Posterior vena cava (tissue), 2 donors: Measurements from ENCODE around the gene PGLYRP2. TPM values are rescaled to one million over a fixed set of nuclear protein-coding genes. Genes with fewer than 3 reads are reported as not detected.
"Not testable (repeated sequence)": the region's sequence is repeated elsewhere in the genome, so short reads cannot be mapped to it uniquely, and the experiment has no call there.

Experiments
- DNase-seq: peaks from one replicate; pipeline ENCODE4 v3.0.0-alpha.2; 2020; ENCODE audit warnings: low spot score
- intact Hi-C, 2 donors: fragments of 100-400 bp; cut with DNase I; formaldehyde crosslinking; loops; one replicate each; pipeline versions ENCODE4 v1.14.1 to v1.14.2; 2022 to 2023
- long read RNA-seq, 2 donors: library from polyadenylated mRNA; unstranded; transcript quantifications; one replicate each; pipeline ENCODE4 v2.0.0, GENCODE V29; 2020 to 2021
- total RNA-seq, 2 donors: library from RNA; stranded (reverse); fragmentation: NEBNext Ultra II Directional; extraction: Animal tissue kit (Norgen Biotek cat#: 25700); gene quantifications; one replicate each; pipeline ENCODE4 v1.2.1, GENCODE V29; 2021
- donor health status: DM: yes; HTN: yes; CAD: no.
- donor health status: DM: yes; HTN: yes; CAD: no.

Gene PGLYRP2
- total RNA-seq: not detected
- long read RNA-seq, donor 1: 0 reads
- long read RNA-seq, donor 2: 0 reads

GRCh38 chr19:15479391-15480345 is at the start of gene PGLYRP2:
Gene PGLYRP2 (minus strand): TSS chr19:15479501. CDS start chr19:15479371, 130 bp downstream.
- intact Hi-C loops: no loop called here
- DNase-seq: no peak

DNA sequence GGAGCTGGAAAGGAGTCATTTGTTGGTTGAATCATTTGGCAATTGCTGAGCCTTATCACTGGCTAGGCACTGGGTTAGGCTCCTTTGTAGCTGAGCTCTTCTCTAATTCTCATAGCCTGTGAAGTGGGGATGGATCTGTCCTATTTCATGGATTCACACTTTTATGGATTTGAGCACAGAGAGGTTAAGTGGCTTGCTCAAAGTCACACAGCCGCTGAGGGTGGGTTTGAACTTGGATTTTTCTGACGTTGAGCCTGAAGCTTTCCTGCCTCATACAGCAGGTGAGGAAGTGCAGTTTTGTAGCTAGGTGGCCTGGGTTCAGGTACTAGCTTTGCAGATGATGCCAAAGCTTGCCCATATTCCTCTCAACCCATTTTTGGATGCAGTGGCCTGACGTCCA is 48.4 kb upstream of the PGLYRP2 start:
- DNase-seq: no peak
- intact Hi-C loops: no loop called here

DNA sequence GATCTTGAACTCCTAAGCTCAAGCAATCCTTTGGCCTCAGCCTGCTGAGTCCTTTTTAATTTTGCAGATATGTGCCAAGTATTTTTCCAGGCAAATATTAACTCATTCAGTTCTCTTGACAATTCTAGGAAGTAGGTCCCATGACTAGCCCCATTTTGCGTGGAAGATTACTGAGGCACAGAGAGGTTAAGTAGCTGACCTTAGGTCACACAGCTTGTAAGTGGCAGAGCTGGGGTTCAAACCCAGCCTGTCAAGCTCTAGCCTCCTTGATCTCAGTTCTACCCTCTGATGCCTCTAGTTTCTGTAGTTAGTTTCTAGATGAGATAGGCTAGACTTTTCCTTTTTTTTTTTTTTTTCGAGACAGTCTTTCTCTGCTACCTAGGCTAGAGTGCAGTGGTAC is 47.1 kb upstream of the PGLYRP2 start:
- intact Hi-C loops: no loop called here
- no peak for DNase-seq

DNA sequence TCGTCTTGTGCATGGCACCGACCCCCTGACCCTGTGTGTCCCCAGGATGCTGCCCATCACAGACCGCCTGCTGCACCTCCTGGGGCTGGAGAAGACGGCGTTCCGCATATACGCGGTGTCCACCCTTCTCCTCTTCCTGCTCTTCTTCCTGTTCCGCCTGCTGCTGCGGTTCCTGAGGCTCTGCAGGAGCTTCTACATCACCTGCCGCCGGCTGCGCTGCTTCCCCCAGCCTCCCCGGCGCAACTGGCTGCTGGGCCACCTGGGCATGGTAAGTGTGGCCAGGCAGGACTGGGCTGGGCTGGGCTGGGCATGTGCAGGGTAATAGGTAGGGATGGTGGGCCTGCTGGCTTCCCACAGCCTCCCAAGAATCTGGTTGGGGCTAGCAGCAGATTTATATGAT is 46.0 kb upstream of the PGLYRP2 start:
- DNase-seq: no peak
- intact Hi-C loops: no loop called here

- DNase-seq: no peak
- intact Hi-C loops: no loop called here
These were observed 45.5 kb upstream of the PGLYRP2 start for GRCh38 chr19:15524781-15525180.

DNA sequence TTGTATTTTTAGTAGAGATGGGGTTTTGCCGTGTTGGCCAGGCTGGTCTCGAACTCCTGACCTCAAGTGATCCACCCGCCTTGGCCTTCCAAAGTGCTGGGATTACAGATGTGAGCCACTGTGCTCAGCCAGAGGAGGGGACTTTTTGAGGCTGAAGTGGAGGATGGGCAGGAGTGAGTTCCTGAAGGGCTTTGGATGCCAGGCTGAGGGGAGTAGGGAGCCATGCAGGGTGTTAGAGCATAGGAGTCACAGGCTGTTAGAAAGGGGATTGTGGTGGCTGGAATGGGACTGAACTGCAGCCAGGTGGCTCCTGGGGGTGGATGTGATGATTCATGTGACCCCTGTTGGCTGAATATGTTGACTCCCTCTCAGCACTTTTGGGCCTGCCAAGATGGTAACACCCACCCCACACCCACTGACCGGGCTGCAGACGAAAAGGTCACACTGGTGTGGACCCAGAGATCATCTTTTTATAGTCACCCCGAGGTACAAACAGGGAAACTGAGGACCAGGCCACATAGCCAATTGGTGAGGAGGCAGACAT is 40.2 kb upstream of the PGLYRP2 start:
- intact Hi-C loops: no loop called here
- DNase-seq: no peak

- no peak for DNase-seq
- intact Hi-C loops: no loop called here
These were observed 38.5 kb upstream of the PGLYRP2 start for GRCh38 chr19:15517778-15518177.

DNA sequence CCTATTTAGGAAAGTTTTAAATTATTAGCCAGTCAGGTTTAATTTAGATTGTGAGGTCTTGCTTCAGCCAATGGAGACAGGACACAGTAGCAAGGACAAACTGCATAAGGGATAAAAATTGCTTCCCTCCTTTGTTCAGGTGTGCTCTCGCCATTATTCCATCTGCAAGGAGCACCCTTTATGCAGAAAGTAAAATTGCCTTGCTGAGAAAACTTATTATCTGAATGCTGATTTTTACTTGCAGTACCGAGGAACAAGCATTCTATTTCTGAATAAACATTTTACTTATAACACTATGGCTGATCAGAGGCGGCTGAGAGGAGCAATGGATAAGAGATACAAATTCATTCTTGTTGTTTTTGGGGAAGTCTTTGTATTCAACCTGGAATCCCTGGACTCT is 37.1 kb upstream of the PGLYRP2 start:
- intact Hi-C loops: no loop called here
- no peak for DNase-seq

DNA sequence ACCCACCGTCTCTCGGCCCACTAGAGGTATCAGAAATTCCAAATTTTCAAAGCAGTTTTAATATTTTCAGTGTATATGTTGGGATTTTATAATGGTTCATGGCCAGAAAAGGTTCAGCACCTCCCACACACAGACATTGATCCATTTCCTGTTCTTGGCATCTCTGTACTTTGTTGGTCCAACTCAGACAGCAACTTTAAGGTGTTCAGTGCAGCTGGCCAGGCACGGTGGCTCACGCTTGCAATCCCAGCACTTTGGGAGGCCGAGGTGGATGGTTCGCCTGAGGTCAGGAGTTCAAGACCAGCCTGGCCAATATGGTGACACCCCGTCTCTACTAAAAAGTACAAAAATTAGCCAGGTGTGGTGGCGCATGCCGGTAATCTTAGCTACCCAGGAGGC is 35.9 kb upstream of the PGLYRP2 start:
- intact Hi-C loops: not testable (repeated sequence)
- peak; percentile 24 for DNase-seq

GRCh38 chr19:15511671-15512424 is 32.5 kb upstream of the PGLYRP2 start:
- no peak for DNase-seq
- intact Hi-C loops: no loop called here

- intact Hi-C loops: no loop called here
- no peak for DNase-seq
These were observed 28.9 kb upstream of the PGLYRP2 start, which contains the start of gene CYP4F22 for GRCh38 chr19:15508035-15508710. Gene CYP4F22 (plus strand): TSS chr19:15508525. CDS start chr19:15525337, 16,812 bp downstream.

DNA sequence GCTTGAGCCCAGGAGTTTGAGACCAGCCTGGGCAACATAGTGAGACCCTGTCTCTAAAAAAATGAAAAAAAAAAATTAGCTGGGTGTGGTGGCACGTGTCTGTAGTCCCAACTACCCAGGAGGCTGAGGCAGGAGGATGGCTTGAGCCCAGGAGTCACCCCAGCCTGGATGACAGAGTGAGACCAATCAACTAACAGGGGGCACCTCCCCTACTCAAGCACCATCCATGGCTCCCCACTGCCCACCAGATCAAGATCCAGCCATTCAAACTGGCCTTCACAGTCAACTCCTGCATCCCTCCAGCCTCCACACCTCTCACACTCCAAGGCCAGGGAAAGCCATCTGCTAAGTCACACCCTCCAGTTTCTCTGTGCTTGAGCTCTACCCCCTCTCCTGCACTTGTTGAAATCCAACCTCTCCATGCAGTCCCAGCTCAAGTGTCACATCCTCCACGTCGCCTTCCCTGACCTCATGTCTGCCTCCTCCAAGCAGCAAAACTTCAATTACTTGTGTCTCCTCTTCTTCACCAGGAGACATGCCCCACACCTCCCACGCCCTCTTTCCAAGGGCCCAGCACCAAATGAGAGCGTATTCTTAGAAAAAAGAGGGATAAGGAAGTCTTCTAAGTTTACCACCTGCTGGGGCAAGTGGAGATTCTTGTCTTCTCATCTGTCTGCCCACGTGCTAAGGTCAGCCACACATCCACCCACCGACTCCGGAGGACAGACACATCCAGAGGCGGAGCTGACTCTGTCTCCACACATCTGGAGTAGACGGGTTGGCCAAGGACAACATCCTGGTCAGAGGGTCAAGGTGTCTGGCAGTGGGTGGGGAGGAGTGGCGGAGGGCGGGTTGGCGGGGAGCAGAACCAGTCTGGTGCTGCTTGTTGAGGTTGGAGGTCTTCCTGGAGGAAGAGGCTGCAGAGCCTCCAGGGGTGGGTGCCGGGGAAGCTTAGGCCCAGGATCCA is 28.1 kb upstream of the PGLYRP2 start:
- intact Hi-C loops: no loop called here

GRCh38 chr19:15506074-15506571 is 26.8 kb upstream of the PGLYRP2 start:
- intact Hi-C loops: no loop called here
- no peak for DNase-seq

More for the DNA sequence above, 28.1 kb upstream of the PGLYRP2 start:
- no peak for DNase-seq

GRCh38 chr19:15502264-15502663 is 23.0 kb upstream of the PGLYRP2 start:
- no peak for DNase-seq

DNA sequence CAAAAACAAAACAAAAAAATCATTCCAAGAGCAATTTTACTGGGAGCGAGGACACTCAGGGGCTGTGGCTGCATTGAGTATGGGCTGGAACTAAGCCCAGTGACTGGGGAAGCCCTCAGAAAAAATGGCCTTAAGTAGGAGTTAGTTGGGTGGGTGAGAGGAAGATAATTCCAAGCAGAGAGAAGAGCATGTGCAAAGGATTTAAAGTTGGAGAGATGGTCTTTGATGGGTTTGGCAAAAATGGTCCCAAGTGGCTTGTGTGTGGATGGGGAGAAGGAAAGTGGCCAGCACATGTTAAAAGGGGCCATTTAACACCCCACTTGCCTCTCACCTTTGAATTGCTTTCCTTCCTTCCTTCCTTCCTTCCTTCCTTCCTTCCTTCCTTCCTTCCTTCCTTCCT is 22.3 kb upstream of the PGLYRP2 start:
- DNase-seq: no peak
- intact Hi-C loops: no loop called here

More at GRCh38 chr19:15502264-15502663, 23.0 kb upstream of the PGLYRP2 start:
- intact Hi-C loops: no loop called here

GRCh38 chr19:15498910-15499309 is 19.6 kb upstream of the PGLYRP2 start:
- intact Hi-C loops: loop anchor here in 1 of 2 donors (1.0 kb wide), 1 partner anchor 35 kb away; no protein-coding TSS in a partner anchor
- DNase-seq: no peak

GRCh38 chr19:15498156-15498858 is 19.0 kb upstream of the PGLYRP2 start:
- intact Hi-C loops: no loop called here
- DNase-seq: no peak
